NCI-H2171 treated with DMSO at 0.1 percent for 48 hours (cell line): ENCODE data around the gene AR.
"Not testable (repeated sequence)": the region's sequence is repeated elsewhere in the genome, so short reads cannot be mapped to it uniquely, and the experiment has no call there.

Source experiments
- DNase-seq: peaks from one replicate; lab custom pipeline; 2025; lab: John Stamatoyannopoulos, UW

AR gene

GRCh38 chrX:67637293-67637692, 93.5 kb downstream of the AR start:
- not testable (repeated sequence) for DNase-seq

- DNase-seq = no peak
These were observed 104.5 kb downstream of the AR start for GRCh38 chrX:67648361-67648760.

- DNase-seq = no peak
These were observed 107.8 kb downstream of the AR start for GRCh38 chrX:67651437-67652142.

GRCh38 chrX:67652543-67652942, 108.7 kb downstream of the AR start:
- no peak for DNase-seq

GRCh38 chrX:67654301-67654700, 110.5 kb downstream of the AR start:
- DNase-seq = no peak

- no peak for DNase-seq
These were observed 121.8 kb downstream of the AR start for GRCh38 chrX:67665583-67665982.

- DNase-seq = not testable (repeated sequence)
These were observed 126.9 kb downstream of the AR start for GRCh38 chrX:67670717-67671116.

- DNase-seq = no peak
These were observed 130.0 kb downstream of the AR start for GRCh38 chrX:67673741-67674274.

GRCh38 chrX:67674741-67675140, 130.9 kb downstream of the AR start:
- no peak for DNase-seq

- no peak for DNase-seq
These were observed 140.3 kb downstream of the AR start for GRCh38 chrX:67684136-67684535.

- no peak for DNase-seq
These were observed 148.4 kb downstream of the AR start for GRCh38 chrX:67692246-67692645.

- no peak for DNase-seq
These were observed 150.1 kb downstream of the AR start for GRCh38 chrX:67693928-67694327.

GRCh38 chrX:67697452-67697851, 153.6 kb downstream of the AR start:
- DNase-seq = no peak

- DNase-seq = no peak
These were observed 156.8 kb downstream of the AR start for GRCh38 chrX:67700602-67701001.

- DNase-seq = no peak
These were observed 170.2 kb downstream of the AR start for GRCh38 chrX:67714004-67714403.

- no peak for DNase-seq
These were observed 173.8 kb downstream of the AR start for GRCh38 chrX:67717571-67717970.

GRCh38 chrX:67718926-67719325, 175.1 kb downstream of the AR start:
- no peak for DNase-seq

- no peak for DNase-seq
These were observed 176.5 kb downstream of the AR start for GRCh38 chrX:67720344-67720743.

GRCh38 chrX:67721321-67721720, 177.5 kb downstream of the AR start:
- DNase-seq = no peak

- no peak for DNase-seq
These were observed 179.9 kb downstream of the AR start for GRCh38 chrX:67723580-67724351.

GRCh38 chrX:67724359-67725110, 180.7 kb downstream of the AR start:
- no peak for DNase-seq

GRCh38 chrX:67725471-67725870, 181.7 kb downstream of the AR start:
- DNase-seq = no peak

- no peak for DNase-seq
These were observed 182.2 kb downstream of the AR start for GRCh38 chrX:67726018-67726417.
